K562 (cell line): Measurements from ENCODE around the gene BRAF. TPM values are rescaled to one million over a fixed set of nuclear protein-coding genes. Genes with fewer than 3 reads are reported as not detected.

Experiments used
- EGR1 ChIP-seq: fragments of 450-650 bp; conservative IDR thresholded peaks from 2 replicates; pipeline ENCODE4 v1.6.1; 2017; ENCODE audit warnings: mild to moderate bottlenecking
- ESRRA ChIP-seq: fragments of 450-650 bp; IDR thresholded peaks from 2 replicates; pipeline ENCODE4 v1.6.1; 2014; ENCODE audit warnings: low read depth, mild to moderate bottlenecking, moderate library complexity, borderline replicate concordance
- GATA2 ChIP-seq: sonication (generic); formaldehyde crosslinking; IDR thresholded peaks from 2 replicates; pipeline ENCODE4 v1.4.0; 2020; ENCODE audit warnings: mild to moderate bottlenecking, missing genetic modification reagents
- HIVEP1 ChIP-seq: fragments of 250-450 bp; sonication (Bioruptor Pico); IDR thresholded peaks from 2 replicates; pipeline ENCODE4 v1.4.0; 2020; ENCODE audit warnings: mild to moderate bottlenecking
- NFIC ChIP-seq: fragments of 450-650 bp; IDR thresholded peaks from 2 replicates; pipeline ENCODE4 v1.6.1; 2017; ENCODE audit warnings: mild to moderate bottlenecking, inconsistent platforms
- RAD21 ChIP-seq, 2 experiments: fragments of 250-450 bp in 1 of 2; fragments of 450-650 bp in 1 of 2; sonication (Bioruptor Pico) in 1 of 2; formaldehyde crosslinking in 1 of 2; IDR thresholded peaks in 1 of 2; conservative IDR thresholded peaks in 1 of 2; 2 replicates each; pipeline versions ENCODE4 v1.4.0 to v1.8.0; 2020 to 2022; ENCODE audit warnings: mild to moderate bottlenecking in 2 of 2, moderate library complexity in 1 of 2
- RB1 ChIP-seq: fragments of 450-650 bp; IDR thresholded peaks from 2 replicates; pipeline ENCODE4 v1.6.1; 2017; ENCODE audit warnings: low read depth, mild to moderate bottlenecking
- RBM22 ChIP-seq: fragments of 200-400 bp; formaldehyde crosslinking; IDR thresholded peaks from 2 replicates; pipeline ENCODE4 v1.6.1; 2018; ENCODE audit warnings: low read length, low read depth; ENCODE audit not compliant: poor library complexity, severe bottlenecking
- RBM25 ChIP-seq: fragments of 200-400 bp; formaldehyde crosslinking; IDR thresholded peaks from 2 replicates; pipeline ENCODE4 v1.6.1; 2018; ENCODE audit warnings: low read length, low read depth, moderate library complexity; ENCODE audit not compliant: severe bottlenecking
- TGIF2 ChIP-seq: sonication (generic); formaldehyde crosslinking; IDR thresholded peaks from 2 replicates; pipeline ENCODE4 v1.8.1; 2022; ENCODE audit warnings: mild to moderate bottlenecking, missing genetic modification reagents, moderate library complexity
- UBTF ChIP-seq, 2 experiments: IDR thresholded peaks; 2 replicates each; pipeline ENCODE4 v1.6.1; 2012; ENCODE audit warnings: improper control_type of control experiment in 2 of 2, low read depth in 2 of 2, low read length in 2 of 2, borderline replicate concordance in 1 of 2
- XRCC5 ChIP-seq: fragments of 200-400 bp; formaldehyde crosslinking; IDR thresholded peaks from 2 replicates; pipeline ENCODE4 v1.6.1; 2017; ENCODE audit warnings: low read depth, mild to moderate bottlenecking, low read length
- ZBTB2 ChIP-seq: fragments of 450-650 bp; IDR thresholded peaks from 2 replicates; pipeline ENCODE4 v1.6.1; 2016; ENCODE audit warnings: antibody characterized with exemption
- ZNF436 ChIP-seq: fragments of 250-450, 450-650 bp; sonication (Bioruptor Pico); formaldehyde crosslinking; IDR thresholded peaks from 2 replicates; pipeline ENCODE4 v1.7.0; 2020; ENCODE audit warnings: mild to moderate bottlenecking
- ZNF518B ChIP-seq: fragments of 250-450 bp; sonication (Bioruptor Pico); IDR thresholded peaks from 2 replicates; pipeline ENCODE4 v1.5.0; 2021; ENCODE audit warnings: mild to moderate bottlenecking, moderate library complexity
- ZNF668 ChIP-seq: fragments of 250-450 bp; sonication (Bioruptor Pico); IDR thresholded peaks from 2 replicates; pipeline ENCODE4 v1.8.0; 2022; ENCODE audit warnings: mild to moderate bottlenecking, inconsistent platforms
- polyA plus RNA-seq, 8 experiments: library from polyadenylated mRNA; depleted of rRNA in 4 of 8; stranded (reverse) in 5 of 8; unstranded in 3 of 8; fragments of >200 nt; fragmentation: Nextera tagmentation in 2 of 8; fragmentation: Illumina TruSeq in 1 of 8; extraction: Ambion mirVana in 2 of 8; extraction: Trizol in 1 of 8; gene quantifications; 2 replicates each; pipeline versions ENCODE4 v1.2.1 to v1.2.3, GENCODE V29; 2011 to 2014; ENCODE audit warnings: inconsistent platforms in 1 of 8, missing spikeins in 1 of 8
- total RNA-seq, 7 experiments: library from RNA; depleted of rRNA in 6 of 7; stranded (reverse); fragments of >200 nt in 6 of 7; fragmentation: Illumina TruSeq in 2 of 7; extraction: Trizol in 2 of 7; gene quantifications; 2 replicates each; pipeline versions ENCODE4 v1.2.1 to v1.2.3, GENCODE V29; 2011 to 2021; ENCODE audit warnings: low replicate concordance in 1 of 7

BRAF gene
- total and polyA plus RNA-seq, 9 of the 15 experiments (the other 6 are each of a cell fraction or from before 2014, with no cell fraction given), result 3.6 to 38.3 (median 21.9) TPM

- TF ChIP-seq UBTF (IDR thresholded peaks at IDR 0.05; ENCODE audit: borderline replicate concordance in 1 of 2, low read depth in 2 of 2, low read length in 2 of 2) (no peak), ZNF436 (CRISPR knock-in tag) (no peak), TGIF2 (no peak), NFIC (peak; percentile 4; the same call in 1 of the 2 replicates), RBM22 (no peak), ZNF518B (CRISPR knock-in tag) (no peak), RBM25 (no peak), RAD21 (CRISPR knock-in tag; conservative IDR thresholded peaks at IDR 0.05 in 1 of 2, IDR thresholded peaks at IDR 0.05 in 1 of 2) (peak; percentile 84 to 92), GATA2 (peak; percentile 46; the same call in 1 of the 2 replicates), XRCC5 (peak; percentile 31; the same call in 1 of the 2 replicates), HIVEP1 (CRISPR knock-in tag) (no peak), RB1 (peak; percentile 43; the same call in 1 of the 2 replicates), ZBTB2 (no peak), ZNF668 (CRISPR knock-in tag) (no peak), EGR1 (no peak), ESRRA (peak; percentile 39; the same call in 1 of the 2 replicates)
These were observed 113.7 kb downstream of the BRAF start (continued) for GRCh38 chr7:140810830-140811556.
